ENCODE results near the gene ENAH. TPM values are rescaled to one million over a fixed set of nuclear protein-coding genes. Genes with fewer than 3 reads are reported as not detected.
"Not testable (repeated sequence)": the region's sequence is repeated elsewhere in the genome, so short reads cannot be mapped to it uniquely, and the experiment has no call there.

Gene ENAH
- total RNA-seq, 1 experiment from 2014 or later = 23.2 TPM

DNA sequence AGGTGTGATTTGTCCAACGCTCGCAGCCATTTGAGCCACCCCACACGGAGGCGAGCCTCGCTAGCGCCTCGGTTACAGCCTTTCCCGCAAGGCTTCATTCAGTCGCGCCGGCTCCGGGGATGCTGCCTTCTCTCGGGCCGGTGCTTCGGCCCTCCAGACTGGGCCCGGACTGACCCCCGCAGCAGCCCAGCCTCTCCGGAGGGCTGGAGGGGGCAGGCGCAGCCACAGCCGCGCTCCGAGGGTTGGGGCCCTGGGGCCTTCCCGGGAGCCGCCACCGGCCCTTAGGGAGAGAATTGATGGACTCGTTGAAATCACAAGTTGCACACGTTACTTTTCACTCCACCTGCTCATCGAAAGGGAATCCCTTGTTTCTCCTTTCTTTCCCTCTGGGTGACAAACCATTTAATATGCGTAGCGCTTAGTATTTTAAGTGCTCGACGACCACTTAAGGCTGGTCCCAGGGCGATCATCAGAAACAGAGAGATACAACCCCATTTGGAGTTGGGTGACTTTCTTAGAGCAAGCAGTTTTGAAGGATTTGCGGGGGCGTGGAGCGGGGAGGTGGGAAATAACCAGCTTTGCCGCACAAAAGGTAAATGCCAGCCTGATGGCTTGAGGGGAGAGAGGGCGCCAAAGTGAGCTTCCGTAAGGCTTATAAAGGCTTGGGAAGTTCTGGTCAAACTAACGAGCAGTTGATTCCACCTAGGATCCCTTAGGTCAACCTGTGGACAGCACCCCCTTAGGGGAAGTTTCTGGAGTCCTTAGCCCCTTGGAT, 24.6 kb upstream of the ENAH start:
- DNase-seq (ENCODE audit: low read depth) = no peak

DNA sequence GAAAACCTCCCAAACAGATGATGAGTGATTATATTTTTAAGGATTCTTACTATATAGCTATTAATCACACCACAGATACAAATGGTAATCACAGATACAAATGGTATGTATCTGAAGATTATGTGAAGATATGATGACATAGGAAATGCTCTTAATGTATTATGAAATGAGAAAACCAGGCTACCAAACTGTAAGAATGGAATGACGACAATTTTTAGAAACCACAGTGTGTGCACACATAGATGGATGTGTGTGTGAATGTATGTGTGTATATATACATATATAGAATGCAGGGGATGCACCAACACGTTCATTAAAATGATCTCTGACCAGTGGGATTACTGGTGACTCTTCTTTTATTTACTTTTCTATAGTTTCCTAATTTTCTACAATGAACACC, 21.5 kb upstream of the ENAH start:
- no peak for DNase-seq (ENCODE audit: low read depth)

DNA sequence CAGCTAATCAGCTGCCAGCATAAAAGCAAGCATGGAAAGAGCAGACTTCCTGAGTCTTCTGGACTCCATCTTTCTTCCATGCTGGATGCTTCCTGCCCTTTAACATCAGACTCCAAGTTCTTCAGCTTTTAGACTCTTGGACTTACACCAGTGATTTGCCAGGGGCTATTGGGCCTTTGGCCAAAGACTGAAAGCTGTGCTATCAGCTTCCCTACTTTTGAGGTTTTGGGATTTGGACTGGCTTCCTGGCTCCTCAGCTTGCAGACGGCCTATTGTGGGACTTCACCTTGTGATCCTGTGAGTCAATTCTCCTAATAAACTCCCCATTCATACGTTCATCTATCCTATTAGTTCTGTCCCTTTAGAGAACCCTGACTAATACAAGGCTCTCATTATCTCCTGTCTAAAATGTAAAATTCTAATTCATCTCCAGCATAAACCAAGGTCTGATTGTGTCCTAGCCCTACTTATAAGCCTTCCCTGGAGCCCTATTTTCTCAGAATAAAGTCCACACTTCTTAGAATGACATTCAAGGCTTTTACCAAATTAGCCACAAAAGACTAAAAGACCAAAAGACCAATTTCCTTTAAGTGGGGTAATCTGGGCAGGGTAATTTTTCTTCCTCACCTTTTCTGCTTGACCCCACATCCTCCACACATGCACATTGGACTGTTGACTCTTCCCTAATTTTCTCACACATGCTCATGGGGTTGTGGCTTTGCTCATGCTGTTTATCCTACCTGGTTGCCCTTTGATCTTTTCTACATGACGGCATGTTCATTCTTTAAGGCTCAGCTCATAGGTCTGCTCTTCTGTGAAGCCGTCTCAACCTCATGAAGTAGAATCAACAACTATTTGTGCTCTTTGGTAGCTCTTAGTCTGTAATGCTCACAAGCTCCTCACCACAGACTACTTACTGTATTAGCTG, 18.1 kb upstream of the ENAH start:
- DNase-seq (ENCODE audit: low read depth) = peak; percentile 34

DNA sequence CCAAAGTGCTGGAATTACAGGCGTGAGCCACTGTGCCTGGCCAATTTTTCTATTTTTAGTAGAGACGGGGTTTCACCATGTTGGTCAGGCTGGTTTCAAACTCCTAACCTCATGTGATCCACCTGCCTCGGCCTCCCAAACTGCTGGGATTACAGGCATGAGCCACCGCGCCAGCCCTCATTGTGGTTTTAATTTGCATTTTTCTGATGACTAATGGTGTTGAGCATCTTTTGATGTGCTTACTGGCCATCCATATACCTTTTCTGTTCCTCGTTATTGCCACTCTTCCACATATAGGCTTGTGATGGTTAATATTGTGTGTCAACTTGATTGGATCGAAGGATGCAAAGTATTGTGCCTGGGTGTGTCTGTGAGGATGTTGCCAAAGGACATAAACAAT, 17.4 kb upstream of the ENAH start:
- no peak for DNase-seq (ENCODE audit: low read depth)

DNA sequence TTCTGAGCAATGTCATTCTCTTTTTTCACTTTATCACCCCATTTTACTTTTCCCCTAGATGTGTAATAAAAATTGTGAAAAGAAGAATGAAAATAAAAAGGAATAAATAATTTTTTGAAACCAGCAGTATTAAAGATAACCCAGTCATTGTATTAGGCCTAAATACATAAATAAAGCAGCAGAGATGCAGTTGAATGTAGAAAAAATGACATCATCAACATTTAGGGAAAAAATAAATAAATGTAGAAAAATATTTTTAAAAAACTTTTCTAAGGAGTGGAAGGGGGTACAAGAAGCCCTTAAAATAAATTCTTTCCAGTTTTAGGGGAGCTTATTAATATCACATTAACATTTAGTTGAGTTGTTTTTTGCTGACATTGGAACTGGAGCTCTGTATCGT, 15.3 kb upstream of the ENAH start:
- no peak for DNase-seq (ENCODE audit: low read depth)

DNA sequence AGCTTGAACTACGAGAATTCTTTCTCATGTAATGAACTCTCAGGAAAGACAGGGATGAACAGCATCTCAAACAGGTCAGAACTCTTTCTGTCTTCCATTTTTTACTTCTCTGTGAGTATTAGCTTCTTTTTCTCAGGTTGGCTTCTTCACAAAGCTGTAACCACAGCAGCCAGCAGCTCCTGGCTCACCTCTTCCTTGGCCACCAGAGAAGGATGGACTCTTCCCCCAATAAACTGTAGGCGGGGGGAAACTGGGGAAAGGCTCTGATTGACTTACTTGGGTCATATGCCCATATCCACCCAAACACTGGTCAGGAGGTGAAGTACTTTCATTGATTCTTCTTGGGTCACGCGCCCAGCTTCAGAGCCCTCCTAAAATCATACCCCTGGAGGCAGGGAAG, 14.4 kb upstream of the ENAH start:
- no peak for DNase-seq (ENCODE audit: low read depth)

DNA sequence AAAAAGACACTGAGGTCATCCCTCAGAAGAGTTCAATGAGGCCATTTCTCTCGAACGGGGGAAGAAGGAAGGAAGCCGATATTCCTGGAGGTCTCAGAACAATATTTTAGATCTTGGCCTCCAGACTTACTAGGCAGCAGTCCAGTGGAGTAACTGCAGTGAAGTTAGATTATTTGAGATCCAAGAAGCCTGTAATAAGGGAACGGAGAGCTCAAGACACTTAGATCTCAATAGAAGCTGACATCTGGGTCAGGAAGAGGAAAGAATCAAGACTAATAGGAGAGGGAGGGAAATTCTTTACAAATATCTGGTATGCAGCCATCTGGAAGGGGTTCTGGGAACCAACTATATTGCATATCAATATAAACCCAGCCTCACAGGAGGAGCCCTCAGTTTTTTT, 13.6 kb upstream of the ENAH start:
- no peak for DNase-seq (ENCODE audit: low read depth)

DNA sequence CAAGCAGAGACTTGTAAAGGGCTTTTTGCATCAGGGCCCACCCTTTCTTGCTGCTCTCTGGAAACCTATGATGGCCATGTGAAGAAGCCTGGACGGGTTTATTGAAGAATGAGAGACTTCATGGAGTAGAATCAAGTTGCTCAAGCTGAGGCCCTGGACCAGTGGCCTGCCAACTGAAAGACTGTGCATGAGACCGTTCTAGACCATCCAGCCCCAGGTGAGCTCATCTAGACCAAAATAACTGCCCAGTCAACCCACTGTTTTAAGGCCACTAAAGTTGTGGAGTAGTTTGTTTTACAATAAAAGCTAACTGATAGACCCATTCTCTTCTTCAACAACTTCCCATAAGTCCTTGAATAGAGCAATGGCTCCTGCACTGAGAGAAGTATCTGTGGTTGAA, 11.8 kb upstream of the ENAH start:
- DNase-seq (ENCODE audit: low read depth) = no peak

DNA sequence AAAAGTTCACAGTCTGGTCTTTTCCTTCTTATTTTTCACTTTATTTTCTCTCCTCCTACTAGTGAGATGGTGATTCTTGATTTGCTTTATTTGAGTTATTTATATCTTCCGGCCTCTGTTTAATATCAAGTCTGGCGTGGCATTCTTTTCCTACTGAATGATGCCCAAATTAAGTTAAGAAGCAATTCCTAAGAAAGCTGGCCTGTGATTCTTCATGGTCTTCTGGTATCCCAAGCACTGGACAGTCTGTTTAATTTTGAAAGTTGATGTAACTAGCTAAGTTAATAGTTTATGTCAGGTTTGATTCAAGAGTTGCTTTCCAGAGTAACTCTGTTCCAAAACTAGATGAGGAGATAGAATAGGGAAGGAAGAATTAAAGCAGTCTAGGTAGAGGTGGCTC, 9.2 kb upstream of the ENAH start:
- no peak for DNase-seq (ENCODE audit: low read depth)

DNA sequence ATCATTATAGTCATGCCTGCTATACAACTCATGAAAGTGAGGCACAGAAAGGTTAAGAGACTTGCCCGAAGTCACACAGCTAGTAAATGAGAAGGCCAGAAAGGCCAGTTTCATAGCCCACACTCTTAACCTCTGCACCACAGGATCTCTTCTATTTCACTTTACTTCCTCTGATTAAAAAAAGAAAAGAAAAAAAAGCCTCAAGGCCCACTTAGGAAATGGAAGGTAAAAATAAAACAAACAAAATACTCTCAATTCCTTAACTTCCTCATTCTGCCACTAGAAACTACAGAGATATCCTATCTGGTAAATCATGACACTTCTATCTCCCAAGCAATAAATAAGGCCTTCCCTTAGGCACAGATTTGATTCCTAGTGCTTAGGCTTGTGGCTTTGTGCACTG, 7.6 kb upstream of the ENAH start:
- DNase-seq (ENCODE audit: low read depth) = no peak

DNA sequence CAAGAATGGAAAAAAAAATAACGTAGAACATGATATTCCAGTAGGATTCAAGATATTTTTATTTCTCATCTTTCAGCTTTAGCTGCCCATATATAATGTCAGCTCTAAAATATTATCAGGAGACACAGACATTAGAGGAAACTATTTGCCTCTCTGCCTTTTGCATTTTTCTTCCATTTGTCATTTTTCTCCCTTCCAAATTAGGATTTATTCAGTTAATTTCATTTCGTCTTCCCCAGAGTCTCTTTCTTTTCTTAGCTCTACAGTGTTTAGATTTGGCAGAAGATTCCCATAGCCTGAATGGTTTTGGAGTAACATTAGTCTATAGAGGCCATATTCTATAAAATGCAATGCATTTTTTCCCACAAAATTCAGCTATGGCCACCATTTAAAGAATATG, 5.1 kb upstream of the ENAH start:
- no peak for DNase-seq (ENCODE audit: low read depth)

DNA sequence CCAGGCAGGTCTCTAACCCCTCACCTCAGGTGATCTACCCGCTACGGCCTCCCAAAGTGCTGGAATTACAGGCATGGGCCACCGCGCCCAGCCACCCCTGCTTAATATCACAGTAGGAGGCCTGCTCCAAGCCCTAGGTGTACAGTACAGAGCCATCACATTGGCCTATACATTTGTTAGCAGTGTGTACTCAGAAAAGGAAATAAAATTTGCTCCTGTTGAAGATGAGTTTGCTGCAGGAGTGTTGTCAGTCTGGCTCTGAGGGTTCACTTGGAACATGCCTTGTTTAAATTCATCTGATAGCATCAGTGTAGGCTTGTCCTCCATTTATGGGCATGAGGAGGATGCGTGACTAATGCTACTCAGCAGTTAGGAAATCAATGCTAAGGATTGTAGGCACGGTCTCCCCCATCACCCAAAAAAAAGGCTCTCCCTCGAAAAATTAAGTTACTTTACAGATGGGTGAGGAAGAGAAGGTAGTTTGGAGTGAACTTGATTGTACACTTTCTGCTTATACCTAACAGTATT, 4.6 kb upstream of the ENAH start:
- peak; percentile 70 for DNase-seq (ENCODE audit: low read depth)

DNA sequence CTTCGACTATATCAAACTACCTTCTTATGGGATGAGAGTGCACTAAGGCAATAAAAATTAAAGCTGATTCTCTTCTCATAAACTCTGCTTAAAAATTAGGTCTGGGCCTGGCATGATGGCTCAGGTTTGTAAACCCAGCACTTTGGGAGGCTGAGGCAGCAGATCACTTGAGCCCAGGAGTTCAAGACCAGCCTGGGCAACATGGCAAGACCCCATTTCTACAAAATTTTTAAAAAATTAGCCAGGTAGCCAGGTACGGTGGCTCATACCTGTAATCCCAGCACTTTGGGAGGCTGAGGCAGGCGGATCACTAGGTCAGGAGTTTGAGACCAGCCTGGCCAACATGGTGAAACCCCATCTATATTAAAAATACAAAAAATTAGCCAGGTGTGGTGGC, 3.3 kb upstream of the ENAH start:
- DNase-seq (ENCODE audit: low read depth) = not testable (repeated sequence)

DNA sequence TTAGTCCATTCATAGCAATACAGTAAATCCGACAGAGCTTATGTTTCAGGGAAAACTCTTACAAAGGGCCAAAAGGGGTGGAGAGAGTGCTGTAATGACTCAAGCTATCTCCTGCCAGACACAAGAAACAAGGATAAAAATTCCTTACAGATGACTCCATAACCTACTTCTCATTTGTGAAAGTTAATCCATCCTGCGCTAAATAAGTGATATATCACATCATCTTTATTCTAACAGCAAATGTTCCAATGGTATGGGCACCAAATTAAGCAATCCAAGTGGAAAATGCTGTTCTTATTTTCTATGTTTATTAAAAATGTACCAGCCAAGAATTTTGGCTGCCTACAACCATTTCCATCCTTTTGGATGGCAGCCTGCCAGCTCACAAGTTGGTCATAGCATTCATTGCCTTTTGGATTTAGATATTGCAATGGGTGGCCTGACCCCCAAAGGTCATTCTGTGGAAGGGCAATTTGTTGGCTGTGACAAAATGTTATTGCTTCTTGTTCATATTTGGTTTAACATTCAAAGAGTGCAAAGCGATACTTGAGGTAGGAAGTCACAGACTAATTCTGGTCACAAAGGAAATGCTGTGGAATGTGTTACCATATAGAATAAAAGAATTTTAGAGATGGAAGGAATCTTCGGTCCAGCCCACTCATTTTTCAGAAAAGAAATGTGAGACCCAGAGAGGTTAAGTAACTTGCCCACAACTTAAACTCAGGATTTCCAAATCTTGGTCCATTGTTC, 2.8 kb upstream of the ENAH start:
- DNase-seq (ENCODE audit: low read depth) = peak; percentile 96

DNA sequence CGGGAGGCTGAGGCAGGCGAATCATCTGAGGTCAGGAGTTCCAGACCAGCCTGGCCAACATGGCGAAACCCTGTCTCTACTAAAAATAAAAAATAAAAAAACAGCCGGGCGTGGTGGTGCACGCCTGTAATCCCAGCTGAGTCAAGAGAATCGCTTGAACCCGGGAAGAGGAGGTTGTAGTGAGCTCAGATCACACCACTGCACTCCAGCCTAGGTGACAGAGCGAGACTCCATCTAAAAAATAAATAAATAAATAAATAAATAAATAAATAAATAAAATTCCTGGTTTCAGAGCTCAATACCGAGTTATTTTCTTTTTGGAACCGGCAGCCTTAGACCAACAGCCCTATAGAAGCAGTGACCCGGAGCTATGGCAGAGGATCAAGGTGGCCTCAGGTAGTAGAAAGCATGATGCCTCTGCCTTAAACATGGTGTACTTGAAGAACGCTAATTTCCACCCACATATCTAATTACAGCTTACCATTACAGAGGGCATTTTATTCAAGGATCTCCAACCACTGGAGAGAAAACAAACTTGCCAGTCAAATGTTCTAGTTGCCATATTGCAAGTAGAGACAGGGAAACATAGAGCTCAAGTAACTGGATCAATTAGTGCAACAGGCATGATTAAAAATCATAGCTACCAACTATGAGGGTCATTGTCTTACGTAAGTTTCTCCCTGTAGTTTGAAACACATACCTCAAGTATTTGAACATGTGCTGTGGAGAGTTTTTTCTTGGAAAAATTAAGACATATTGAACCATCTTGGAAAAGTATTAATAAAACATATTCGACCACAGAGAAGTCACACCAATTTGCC, 2.0 kb upstream of the ENAH start:
- DNase-seq (ENCODE audit: low read depth) = no peak

DNA sequence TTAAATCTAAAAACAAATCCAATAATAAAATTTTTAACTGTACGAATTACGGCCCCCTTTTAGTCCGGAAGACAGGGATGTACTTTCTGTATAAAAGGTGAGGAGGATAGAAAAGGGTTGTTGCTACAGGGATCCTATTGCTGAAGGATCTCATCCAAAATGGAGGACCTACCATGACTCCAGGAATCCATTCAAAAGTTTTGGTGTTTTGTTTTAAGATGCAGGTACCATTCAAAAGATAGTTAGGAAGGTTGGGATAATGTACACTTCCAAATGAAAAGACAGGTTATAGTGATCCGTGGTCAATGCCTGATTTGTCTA, 1.3 kb upstream of the ENAH start:
- no peak for DNase-seq (ENCODE audit: low read depth)

DNA sequence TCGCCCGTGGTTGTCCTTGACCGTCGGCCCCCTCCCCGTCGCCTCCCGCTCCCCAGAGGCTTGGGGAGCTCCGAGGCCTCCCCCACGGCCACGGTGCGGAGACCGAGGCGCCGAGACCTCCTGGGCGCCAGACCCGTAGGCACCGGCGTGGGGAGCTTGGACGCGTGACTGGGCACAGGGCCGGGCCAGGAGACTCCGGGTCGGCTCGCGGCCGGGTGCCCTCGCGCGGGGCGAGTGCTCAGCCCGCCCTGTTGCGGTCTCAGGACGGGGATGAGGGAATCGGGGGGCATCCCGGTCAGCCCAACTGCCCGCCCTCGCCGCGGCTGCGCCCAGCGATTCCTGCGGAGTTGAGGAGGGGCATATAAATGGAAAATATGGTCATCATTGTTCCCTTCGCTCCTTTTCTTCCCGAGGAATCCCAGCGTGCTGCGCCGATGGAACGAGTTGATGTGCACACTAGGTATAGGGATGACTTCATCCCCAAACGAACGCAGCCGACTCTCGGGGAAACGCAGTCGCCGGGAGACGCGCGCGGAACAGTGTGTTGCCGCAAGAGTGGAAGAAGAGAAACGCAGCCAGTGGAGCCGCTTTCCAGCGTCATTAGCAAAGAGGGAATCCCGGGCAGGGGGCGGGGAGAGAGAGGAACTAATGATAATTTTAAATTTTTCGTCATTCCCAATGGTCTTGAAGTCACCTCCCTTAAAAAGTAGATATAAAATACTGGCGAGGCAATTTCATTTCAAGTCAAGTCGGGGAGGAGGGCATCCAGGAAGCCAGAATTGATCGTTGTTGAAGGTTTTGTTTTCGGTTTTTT, 747 bp upstream of the ENAH start:
- DNase-seq (ENCODE audit: low read depth) = no peak

DNA sequence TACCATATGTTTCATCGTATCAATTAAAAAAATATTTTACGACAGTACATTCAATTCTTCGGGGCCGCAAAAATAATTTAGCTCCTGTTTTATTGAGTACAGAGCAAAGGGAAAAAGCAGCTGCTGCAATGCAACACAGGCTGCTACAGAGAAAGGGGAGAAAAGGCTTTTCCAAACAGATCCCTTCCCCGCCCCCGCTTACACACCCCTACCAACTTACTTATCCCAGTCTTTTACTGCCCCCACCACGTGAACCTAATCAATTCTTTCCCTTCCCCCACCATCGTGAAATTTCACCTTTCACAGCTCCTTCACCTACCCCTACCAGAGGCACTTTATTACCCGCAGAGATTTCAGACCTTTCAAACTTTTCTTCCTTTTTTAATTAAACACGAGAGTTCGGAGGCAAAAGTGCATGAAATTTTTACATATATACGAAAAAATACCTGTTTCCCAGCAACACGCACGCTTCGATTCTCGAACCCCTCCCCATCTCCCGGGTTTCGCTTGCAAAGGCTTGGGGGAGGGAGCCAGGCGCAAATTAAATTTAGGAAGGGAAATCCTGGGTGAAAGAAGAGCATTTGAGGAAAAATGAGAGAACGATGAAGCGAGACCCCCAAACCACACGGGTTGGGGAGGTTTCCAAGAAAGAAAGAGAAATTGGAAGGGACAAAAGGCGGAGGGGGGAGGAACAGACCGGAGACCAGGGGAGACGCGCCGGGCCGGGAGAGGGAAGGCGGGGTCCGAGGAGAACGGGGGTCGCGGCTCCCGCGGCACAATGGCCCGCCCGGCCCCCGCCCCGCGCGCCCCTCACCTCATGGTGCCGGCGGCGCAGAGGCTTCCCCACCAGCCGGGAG, 823 bp downstream of the ENAH start:
- DNase-seq (ENCODE audit: low read depth) = peak; percentile 52

DNA sequence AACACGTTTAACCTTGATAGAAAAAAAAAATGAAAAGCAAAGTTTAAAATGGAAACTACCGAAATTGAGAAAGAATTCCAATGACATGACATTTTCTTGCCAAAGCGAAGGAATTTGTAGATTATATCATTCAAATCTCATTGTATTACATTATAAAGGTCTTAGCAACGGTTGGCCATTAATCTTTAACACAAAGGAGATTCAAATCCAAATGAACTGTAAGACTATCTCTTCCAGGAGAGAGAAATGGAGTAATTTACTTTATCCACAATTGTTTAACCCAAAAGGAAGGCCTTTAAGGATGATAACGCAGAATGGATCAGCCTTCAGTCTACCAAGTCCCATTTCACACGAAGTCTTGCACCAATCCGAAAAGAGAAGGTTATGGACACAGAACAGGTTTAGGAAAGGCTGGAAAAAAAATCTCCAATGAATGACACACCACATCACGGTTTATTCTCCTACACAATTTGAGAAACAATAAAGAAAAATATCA, 1.5 kb downstream of the ENAH start:
- DNase-seq (ENCODE audit: low read depth) = peak; percentile 45
